Stimulated activated CD8-positive, alpha-beta memory T cell treated with anti-CD3 and anti-CD28 coated beads, Interleukin-15, amount 100 ng/mL, for 1 hour (primary cell): ENCODE measurements around the gene SLC39A9.

Source experiments
- DNase-seq: peaks from one replicate; pipeline ENCODE4 v3.0.0-alpha.2; 2020; ENCODE audit warnings: low read depth

SLC39A9 gene

DNA sequence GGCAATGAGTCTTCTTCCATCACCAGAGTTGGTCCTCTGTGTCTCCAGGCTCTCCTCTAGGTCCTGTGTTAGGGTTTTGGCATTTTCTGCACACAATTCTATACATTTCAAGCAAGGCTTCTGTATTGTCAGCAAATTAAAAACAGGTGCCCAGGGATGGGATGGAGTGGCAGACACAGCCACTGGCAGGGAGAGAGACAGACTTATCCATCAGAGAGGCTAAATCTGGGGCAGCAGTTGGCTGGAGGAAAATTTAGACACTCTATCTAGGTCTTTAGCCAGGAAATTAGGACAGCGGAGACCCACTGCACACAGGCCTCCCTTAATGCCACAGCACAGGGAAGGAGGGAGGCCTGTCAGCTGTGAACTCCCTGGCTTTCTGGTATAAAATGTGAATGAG is 106.3 kb downstream of the SLC39A9 start:
- no peak for DNase-seq

DNA sequence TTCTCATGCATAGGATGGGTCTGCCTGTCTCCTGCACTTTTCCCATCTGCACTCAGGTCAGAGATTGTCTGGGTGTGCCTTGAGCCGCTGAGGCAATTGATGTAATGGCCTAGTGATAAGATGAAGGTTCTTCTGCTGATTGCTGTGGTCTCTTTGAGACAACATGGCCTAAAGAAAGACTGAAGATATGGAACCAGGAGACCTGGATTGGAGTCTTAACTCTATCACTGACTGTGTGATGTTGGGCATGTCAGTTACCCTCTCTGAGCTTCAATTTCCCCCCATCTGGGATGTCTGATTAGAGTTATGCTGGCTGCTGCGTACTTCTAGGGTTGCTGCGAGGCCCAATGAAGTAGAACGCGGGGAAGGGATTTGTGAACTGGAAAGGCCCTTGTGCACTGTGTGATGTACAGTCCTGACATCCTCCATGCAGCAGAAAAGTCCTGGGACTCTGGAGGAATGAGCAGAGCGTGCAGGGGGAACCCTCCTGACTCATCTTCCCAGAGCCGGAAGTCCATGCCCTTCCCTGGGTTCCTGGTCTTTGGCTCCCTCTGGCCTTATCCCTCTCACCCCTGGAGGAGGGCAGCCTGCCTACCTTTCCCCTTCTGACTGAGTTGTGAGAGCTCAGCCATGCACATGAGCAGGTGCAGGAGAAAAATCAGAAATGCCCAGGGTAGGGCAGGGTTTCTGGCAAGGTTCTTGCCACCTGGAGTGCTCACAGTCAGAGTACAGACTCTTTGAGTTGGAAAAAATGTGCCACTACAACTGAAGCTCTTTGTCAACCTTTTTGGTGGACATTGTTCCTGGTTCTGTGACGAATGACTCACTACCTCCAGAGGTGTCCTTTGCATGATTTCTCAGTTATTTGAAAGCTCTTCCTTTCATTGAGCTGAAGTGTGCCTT is 107.1 kb downstream of the SLC39A9 start:
- no peak for DNase-seq

DNA sequence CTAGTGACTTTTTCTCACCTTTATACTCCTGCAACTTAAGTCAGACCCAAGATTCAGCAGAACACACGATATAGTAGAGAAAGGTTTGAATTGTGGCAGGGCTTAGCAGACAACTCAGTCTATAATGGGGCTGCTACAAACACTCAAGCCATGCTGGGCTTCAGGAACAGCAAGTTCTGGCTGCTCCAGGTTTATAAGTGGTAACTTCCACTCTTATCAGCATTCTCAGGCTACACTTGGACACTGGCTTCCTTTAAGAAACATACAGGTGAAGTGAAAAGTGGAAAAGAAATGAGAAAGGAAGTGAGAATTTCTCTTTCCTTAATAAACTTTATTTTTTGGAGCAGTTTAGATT is 107.7 kb downstream of the SLC39A9 start:
- DNase-seq: no peak
